Neural progenitor cell (in vitro differentiated cells): ENCODE data around the gene MAML3. TPM values are rescaled to one million over a fixed set of nuclear protein-coding genes. Genes with fewer than 3 reads are reported as not detected.

Experiments used
- DNase-seq: peaks from one replicate; pipeline ENCODE4 v3.0.0-alpha.2; 2016; ENCODE audit warnings: low spot score
- H2AFZ ChIP-seq: fragments of 200-600 bp; sonication (generic); replicated peaks from 2 replicates; pipeline ENCODE4 v1.6.1; 2016; ENCODE audit warnings: antibody characterized with exemption
- H3F3A ChIP-seq: fragments of 200-600 bp; sonication (generic); 2 replicates; pipeline ENCODE4 v1.6.1; 2016; ENCODE audit warnings: antibody characterized with exemption, low read depth
- H3K27ac ChIP-seq: fragments of 200-600 bp; sonication (generic); 2 replicates; pipeline ENCODE4 v1.5.1; 2016; ENCODE audit warnings: mild to moderate bottlenecking
- H3K27me3 ChIP-seq: fragments of 200-600 bp; sonication (generic); 2 replicates; pipeline ENCODE4 v1.6.1; 2016; ENCODE audit warnings: mild to moderate bottlenecking, moderate library complexity
- H3K36me3 ChIP-seq: fragments of 200-600 bp; sonication (generic); 2 replicates; pipeline ENCODE4 v1.5.1; 2016
- H3K4me1 ChIP-seq: fragments of 200-600 bp; sonication (generic); 2 replicates; pipeline ENCODE4 v1.6.1; 2016; ENCODE audit warnings: mixed run types
- H3K4me2 ChIP-seq: fragments of 200-600 bp; sonication (generic); 2 replicates; pipeline ENCODE4 v1.6.1; 2016
- H3K4me3 ChIP-seq: fragments of 200-600 bp; sonication (generic); 2 replicates; pipeline ENCODE4 v1.5.1; 2016
- H3K79me2 ChIP-seq: fragments of 200-600 bp; sonication (generic); 2 replicates; pipeline ENCODE4 v1.6.1; 2016; ENCODE audit warnings: low read depth
- H3K9ac ChIP-seq: fragments of 200-600 bp; sonication (generic); 2 replicates; pipeline ENCODE4 v1.6.1; 2016
- H3K9me3 ChIP-seq: fragments of 200-600 bp; sonication (generic); 2 replicates; pipeline ENCODE4 v1.5.1; 2016; ENCODE audit warnings: low read depth
- H4K20me1 ChIP-seq: fragments of 200-600 bp; sonication (generic); 2 replicates; pipeline ENCODE4 v1.6.1; 2016; ENCODE audit warnings: low read depth
- H3K27ac Mint-ChIP-seq: 3 replicates; pipeline ENCODE4 v1.8.0; 2021; ENCODE audit warnings: mixed read lengths
- H3K27me3 Mint-ChIP-seq: 2 replicates; pipeline ENCODE4 v1.8.0; 2022; ENCODE audit warnings: low read depth, mild to moderate bottlenecking, inconsistent platforms, moderate library complexity, mixed read lengths; ENCODE audit not compliant: insufficient read depth
- H3K36me3 Mint-ChIP-seq: 3 replicates; pipeline ENCODE4 v1.8.0; 2021; ENCODE audit warnings: mixed read lengths
- H3K4me1 Mint-ChIP-seq: 3 replicates; pipeline ENCODE4 v1.8.0; 2021; ENCODE audit warnings: mixed read lengths
- H3K4me3 Mint-ChIP-seq: 3 replicates; pipeline ENCODE4 v1.8.0; 2021; ENCODE audit warnings: mild to moderate bottlenecking, moderate library complexity, mixed read lengths
- H3K9me3 Mint-ChIP-seq: 3 replicates; pipeline ENCODE4 v1.8.0; 2020; ENCODE audit warnings: mixed read lengths
- EZH2 ChIP-seq: fragments of 200-600 bp; sonication (generic); IDR thresholded peaks from 2 replicates; pipeline ENCODE4 v1.6.1; 2017; ENCODE audit warnings: antibody characterized with exemption, mild to moderate bottlenecking, moderate library complexity
- EZH2phosphoT487 ChIP-seq: fragments of 200-600 bp; sonication (generic); IDR thresholded peaks from 2 replicates; pipeline ENCODE4 v1.6.1; 2017; ENCODE audit warnings: antibody characterized with exemption
- total RNA-seq: library from RNA; depleted of rRNA; stranded (reverse); fragments of >200 nt; gene quantifications from 2 replicates; pipeline ENCODE4 v1.2.3, GENCODE V29; 2015; ENCODE audit warnings: low replicate concordance
- TF ChIP-seq, protein P1 (sequence below): fragments of 200-600 bp; sonication (generic); IDR thresholded peaks from 2 replicates; pipeline ENCODE4 v1.5.1; 2017; ENCODE audit warnings: antibody characterized with exemption, mild to moderate bottlenecking

MAML3 gene
- total RNA-seq, 1 donor from 2014 or later = 14.4 TPM

GRCh38 chr4:140188975-140189374 is 35.0 kb upstream of the MAML3 start:
- H3K27me3 Mint-ChIP-seq = no peaks in the 10 kb centered on the region
- no peaks in the 10 kb centered on the region for H3K9me3 ChIP-seq
- H3K36me3 Mint-ChIP-seq = no peaks in the 10 kb centered on the region
- no peak overlapping the region for H3K27ac Mint-ChIP-seq
- H3K9me3 Mint-ChIP-seq = no peaks in the 10 kb centered on the region
- no peak overlapping the region for H3K27ac ChIP-seq
- H3K36me3 ChIP-seq = no peaks in the 10 kb centered on the region
- H3K4me1 ChIP-seq = no peaks in the 10 kb centered on the region
- H3K4me1 Mint-ChIP-seq = no peaks in the 10 kb centered on the region
- no peak overlapping the region for H3K4me3 ChIP-seq
- no peaks in the 10 kb centered on the region for H3K27me3 ChIP-seq
- DNase-seq = no peak
- no peak overlapping the region for H3K4me2 ChIP-seq
- no peaks in the 10 kb centered on the region for H4K20me1 ChIP-seq
- H3F3A ChIP-seq = no peaks in the 10 kb centered on the region
- H3K9ac ChIP-seq = no peak overlapping the region
- H3K79me2 ChIP-seq = no peaks in the 10 kb centered on the region
- no peak for TF ChIP-seq EZH2
- no peak for TF ChIP-seq EZH2phosphoT487
- TF ChIP-seq, protein P1, sequence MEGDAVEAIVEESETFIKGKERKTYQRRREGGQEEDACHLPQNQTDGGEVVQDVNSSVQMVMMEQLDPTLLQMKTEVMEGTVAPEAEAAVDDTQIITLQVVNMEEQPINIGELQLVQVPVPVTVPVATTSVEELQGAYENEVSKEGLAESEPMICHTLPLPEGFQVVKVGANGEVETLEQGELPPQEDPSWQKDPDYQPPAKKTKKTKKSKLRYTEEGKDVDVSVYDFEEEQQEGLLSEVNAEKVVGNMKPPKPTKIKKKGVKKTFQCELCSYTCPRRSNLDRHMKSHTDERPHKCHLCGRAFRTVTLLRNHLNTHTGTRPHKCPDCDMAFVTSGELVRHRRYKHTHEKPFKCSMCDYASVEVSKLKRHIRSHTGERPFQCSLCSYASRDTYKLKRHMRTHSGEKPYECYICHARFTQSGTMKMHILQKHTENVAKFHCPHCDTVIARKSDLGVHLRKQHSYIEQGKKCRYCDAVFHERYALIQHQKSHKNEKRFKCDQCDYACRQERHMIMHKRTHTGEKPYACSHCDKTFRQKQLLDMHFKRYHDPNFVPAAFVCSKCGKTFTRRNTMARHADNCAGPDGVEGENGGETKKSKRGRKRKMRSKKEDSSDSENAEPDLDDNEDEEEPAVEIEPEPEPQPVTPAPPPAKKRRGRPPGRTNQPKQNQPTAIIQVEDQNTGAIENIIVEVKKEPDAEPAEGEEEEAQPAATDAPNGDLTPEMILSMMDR = no peak
- H2AFZ ChIP-seq = no peak overlapping the region
- H3K4me3 Mint-ChIP-seq = no peak overlapping the region

DNA sequence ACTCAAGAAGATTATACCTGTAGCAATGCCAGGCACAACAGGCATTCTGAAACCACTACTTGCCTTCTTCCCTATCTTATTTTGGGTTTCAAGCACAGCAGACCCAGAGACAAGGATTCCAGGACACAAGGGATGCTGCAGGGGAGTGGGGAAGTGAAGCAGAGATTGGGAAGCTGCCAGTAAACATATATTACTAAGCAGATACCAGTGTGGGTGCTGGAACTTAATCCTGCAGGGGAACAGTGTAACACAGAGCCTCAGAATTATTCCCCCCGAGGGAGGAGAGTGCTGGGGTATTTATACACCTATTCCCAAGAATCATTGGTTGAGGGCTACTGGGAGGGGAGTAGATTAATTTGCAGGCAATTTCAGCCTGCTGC is 33.3 kb upstream of the MAML3 start:
- TF ChIP-seq EZH2phosphoT487 = no peak
- no peak for TF ChIP-seq EZH2
- TF ChIP-seq, protein P1 = no peak
- no peaks in the 10 kb centered on the region for H3K27me3 ChIP-seq
- Mint-ChIP-seq H3K27ac (no peak overlapping the region), H3K27me3 (no peaks in the 10 kb centered on the region), H3K36me3 (no peaks in the 10 kb centered on the region), H3K4me1 (no peaks in the 10 kb centered on the region), H3K4me3 (no peak overlapping the region), H3K9me3 (no peaks in the 10 kb centered on the region)
- no peak overlapping the region for H2AFZ ChIP-seq
- no peaks in the 10 kb centered on the region for H3K36me3 ChIP-seq
- H3K27ac ChIP-seq = no peak overlapping the region
- H3K79me2 ChIP-seq = no peaks in the 10 kb centered on the region
- no peak overlapping the region for H3K9ac ChIP-seq
- H4K20me1 ChIP-seq = no peaks in the 10 kb centered on the region
- H3K4me2 ChIP-seq = no peak overlapping the region
- H3K4me3 ChIP-seq = no peak overlapping the region
- H3K4me1 ChIP-seq = no peaks in the 10 kb centered on the region
- no peaks in the 10 kb centered on the region for H3K9me3 ChIP-seq
- H3F3A ChIP-seq = no peaks in the 10 kb centered on the region
- DNase-seq = no peak

DNA sequence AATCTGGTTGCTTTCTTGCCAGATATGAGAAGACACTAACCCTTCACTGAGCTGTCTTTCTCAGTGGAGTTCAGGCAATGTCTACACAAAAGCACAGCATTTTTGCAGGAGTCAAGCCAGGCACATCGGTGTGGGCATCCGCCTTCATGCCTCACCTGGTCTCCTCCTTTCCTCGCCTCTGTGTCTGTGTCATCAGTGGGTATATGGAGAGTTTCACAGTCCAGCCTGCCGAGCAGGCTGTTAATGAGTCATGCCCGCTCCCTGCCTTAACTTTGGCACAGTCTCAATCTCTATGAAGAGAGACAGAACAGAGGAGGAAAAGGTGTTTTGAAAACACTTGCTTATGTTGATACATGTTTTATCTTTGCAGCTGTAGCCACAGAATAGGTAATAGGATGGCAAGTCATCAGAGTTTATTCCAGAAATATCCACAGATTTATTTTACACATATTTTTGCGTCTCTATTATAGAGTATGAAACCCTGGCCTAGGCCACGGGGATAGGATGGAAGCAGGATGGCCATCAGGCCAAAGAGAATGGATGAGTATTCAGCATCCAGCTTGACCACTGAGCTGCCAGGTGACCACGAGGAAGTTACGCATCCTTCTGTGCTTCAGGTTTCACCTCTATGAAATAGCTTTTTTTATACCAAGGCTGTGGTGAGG is 32.8 kb upstream of the MAML3 start:
- no peak overlapping the region for H2AFZ ChIP-seq

More for the DNA sequence above, 32.8 kb upstream of the MAML3 start:
- Histone ChIP-seq H3K4me3 (no peak overlapping the region), H3K9ac (no peak overlapping the region), H4K20me1 (no peaks in the 10 kb centered on the region), H3K27me3 (no peaks in the 10 kb centered on the region), H3K27ac (no peak overlapping the region), H3K4me1 (no peaks in the 10 kb centered on the region), H3K4me2 (no peak overlapping the region), H3K9me3 (no peaks in the 10 kb centered on the region), H3K79me2 (no peaks in the 10 kb centered on the region), H3K36me3 (no peaks in the 10 kb centered on the region), H3F3A (no peaks in the 10 kb centered on the region)
- no peak for DNase-seq
- Mint-ChIP-seq H3K4me1 (no peaks in the 10 kb centered on the region), H3K27ac (no peak overlapping the region), H3K36me3 (no peaks in the 10 kb centered on the region), H3K9me3 (no peaks in the 10 kb centered on the region), H3K4me3 (no peak overlapping the region), H3K27me3 (no peaks in the 10 kb centered on the region)
- TF ChIP-seq, protein P1 = no peak
- TF ChIP-seq EZH2 (no peak), EZH2phosphoT487 (no peak)
